ENCODE results near the gene CTSV.
"Not testable (repeated sequence)": the region's sequence is repeated elsewhere in the genome, so short reads cannot be mapped to it uniquely, and the experiment has no call there.

The CTSV gene

DNA sequence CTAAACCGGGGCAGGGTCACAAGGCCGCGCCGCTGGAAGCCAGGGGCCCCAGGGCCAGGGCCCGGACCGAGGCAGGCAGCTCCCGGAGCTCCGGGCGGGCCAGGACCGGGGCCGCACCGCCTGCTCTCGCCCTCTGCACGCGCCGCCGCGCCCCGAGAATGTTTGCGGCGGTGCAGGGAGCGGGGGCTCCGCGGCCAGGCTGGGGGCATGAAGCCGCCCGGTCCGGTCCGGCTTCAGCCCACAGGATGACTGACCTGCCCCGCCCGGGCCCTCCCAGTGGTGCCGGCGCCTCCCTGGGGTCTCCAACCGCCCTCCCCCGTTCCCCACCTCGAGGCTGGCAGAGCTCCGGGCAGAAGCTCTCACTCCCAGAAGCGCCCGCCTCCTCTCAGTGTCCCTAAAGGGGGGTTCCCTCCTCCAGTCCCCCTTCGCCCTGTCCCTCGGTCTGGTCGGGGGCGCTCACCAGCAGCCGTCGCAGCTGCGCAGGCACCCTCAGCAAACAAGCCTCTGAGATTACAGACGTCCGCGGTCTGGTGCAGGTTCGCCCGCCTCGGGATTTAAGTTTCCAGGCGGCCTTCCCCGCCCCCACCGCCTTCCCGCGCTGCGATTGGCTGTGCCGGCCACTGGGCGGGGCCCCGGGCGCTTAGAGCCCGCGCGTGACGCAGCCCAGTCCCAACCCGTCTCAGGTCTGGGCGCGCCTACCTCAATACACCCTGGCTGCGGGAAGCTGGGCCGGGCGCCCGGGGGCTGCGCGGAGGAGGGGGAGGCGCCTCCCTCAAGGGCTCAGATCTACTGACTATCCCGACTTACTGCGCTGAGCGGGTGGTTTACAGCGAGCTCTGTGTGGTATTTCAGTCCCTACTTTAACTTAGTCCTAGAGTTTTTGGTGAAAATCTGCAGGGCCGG lies at the start of gene CTSV:
Gene CTSV (minus strand): TSS at position 532 of the 903 bp plus-strand sequence. CDS start 1,099 bp downstream, outside the sequence.
- DNase-seq, result peak; percentile 95
- in situ Hi-C loops (cut with MboI; ENCODE audit: low pct_unique_long_range_greater_than_20kb, low sequenced_read_pairs), result no loop called here

DNA sequence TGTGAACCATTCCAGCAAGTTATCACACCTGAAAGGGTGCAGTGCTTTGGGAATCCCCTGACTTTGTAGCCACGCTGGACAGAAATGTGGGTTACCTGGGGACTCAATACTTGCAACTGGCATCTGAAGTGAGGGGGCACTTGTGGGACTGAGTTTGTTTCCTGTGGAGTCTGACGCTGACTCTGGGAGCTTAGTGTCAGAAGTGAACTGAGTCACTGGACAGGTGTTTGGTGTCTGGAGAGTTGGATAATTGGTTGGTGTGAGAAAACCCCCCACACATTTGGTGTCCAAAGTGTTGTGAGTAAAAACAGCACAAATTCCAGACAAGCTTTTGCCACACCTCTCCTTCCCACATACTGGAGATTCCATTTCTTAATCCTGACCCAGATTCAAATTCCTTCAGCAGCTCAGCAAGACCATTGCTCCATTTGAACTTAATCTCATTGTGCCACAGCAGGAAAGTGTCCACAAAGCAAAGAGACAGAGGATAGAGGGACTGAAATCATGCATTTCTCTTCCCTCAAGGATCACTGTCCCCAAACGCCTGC lies 48.8 kb upstream of the CTSV start:
- in situ Hi-C loops (cut with MboI; ENCODE audit: low pct_unique_long_range_greater_than_20kb, low sequenced_read_pairs); DNase-seq: not testable (repeated sequence)

DNA sequence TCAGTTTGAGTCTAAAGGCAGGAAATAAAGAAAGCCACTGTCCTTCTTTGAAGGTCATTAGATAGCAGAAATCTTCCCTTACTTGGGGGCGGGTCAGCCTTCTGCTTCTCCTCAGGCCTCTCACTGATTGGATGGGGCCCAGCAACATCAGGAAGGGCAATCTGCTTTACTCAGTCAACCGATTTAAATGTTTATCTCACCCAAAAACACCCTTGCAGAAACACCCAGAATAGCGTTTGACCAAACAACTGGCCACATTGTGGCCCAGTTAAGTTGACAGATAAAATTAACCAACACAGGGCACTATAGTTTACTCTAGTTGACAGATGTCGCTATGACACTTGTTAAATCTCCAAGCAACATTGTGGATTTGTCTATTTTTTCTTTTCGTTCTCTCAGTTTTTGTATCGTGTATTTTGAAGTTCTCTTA lies 45.6 kb upstream of the CTSV start:
- in situ Hi-C loops (cut with MboI; ENCODE audit: low pct_unique_long_range_greater_than_20kb, low sequenced_read_pairs); DNase-seq: not testable (repeated sequence)

DNA sequence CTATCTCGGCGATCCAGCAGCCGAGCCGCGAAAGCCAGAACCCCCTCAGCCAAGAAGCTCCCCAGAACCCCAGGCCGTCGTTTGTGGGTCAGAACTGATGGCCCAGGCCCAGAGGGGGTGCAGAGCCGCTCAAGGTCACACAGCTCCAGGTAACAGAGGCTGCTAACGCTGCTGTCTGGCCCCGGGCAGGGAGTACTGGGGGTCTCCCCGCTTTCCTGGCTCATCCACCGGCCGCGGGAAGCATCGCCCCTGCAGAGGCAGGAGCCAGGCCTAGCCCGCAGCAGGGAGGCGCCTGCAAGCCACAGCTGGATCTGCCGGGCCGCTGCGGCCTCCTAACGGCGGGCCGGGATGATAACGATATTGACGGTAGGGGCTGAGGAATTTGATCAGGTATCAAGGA lies 39.4 kb upstream of the CTSV start:
- no peak for DNase-seq
- in situ Hi-C loops (cut with MboI; ENCODE audit: low pct_unique_long_range_greater_than_20kb, low sequenced_read_pairs), result no loop called here

DNA sequence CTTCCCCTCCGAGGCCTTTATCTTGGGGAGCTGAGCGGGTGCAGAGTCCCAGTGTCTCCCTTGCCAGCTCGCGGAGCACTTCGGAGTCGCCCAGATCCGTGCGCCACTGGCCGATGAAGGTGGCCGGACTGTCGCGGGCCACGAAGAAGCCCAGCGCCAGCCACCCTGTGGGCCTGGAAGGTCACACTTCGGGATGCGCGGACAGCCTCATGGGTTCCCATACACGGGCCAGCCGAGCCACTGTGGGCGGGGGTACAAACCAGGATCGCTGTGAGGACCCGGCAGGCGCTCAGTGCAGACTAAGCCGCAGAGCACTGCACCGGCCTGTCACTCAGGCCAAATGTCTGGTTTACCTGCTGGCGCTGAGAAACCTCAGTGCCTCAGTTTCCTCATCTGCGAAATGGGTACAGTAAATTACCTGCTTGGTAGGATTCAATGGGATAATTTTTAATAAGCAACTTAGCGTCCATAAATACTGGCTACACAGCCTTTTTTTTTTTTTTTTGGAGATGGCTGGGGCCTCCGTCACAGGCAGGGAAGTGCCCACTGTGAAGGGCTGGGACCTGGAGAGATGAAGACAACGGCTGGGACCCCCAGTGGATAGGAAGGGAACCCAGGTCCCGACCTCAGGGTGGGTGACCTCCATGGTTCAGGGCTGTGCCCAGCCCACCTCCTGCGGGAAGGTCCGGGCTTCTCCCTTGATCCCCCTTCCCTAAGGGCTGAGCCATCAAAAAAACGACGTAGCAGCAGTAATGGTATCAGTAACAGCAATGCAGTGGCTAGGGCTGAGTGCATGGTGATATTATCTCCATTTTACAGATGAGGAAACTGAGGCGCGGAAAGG lies 38.7 kb upstream of the CTSV start:
- no peak for DNase-seq
- in situ Hi-C loops (cut with MboI; ENCODE audit: low pct_unique_long_range_greater_than_20kb, low sequenced_read_pairs), result no loop called here

DNA sequence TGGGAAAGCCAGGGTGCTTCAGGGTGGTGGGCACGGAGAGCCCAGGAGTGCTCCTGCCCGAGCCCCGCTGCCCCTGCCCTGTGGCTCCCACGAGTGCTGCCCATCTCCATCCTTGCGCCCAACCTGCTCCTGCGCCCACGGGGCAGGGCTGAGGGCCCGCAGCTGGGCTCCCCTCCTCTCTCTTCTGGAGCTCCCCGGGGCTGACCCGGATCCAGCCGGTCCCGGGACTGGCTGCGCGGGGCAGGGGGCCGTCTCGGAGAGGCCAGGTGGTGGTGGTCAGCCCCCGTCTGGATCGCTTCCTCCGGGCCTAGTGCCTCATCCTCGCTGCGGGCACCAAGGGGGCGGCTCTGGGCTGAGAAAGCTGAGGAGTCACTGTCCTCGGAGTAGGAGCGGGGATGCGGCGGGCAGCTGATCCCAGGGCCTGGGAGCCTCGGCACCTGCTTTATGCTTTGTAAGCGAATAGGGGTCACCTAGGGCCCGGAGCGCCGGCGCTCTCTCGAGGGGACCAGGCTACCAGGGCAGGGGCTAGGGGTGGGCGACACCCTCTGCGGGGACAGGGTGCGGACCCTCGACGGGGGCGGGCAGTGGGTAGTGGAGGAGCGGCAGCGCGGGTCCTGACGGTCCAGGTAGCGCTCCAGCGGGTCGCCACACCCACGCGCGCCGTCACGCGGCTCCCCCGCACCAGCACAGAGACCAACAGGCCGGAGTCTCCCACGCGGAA lies 37.9 kb upstream of the CTSV start:
- in situ Hi-C loops (cut with MboI; ENCODE audit: low pct_unique_long_range_greater_than_20kb, low sequenced_read_pairs), result not testable (repeated sequence)

DNA sequence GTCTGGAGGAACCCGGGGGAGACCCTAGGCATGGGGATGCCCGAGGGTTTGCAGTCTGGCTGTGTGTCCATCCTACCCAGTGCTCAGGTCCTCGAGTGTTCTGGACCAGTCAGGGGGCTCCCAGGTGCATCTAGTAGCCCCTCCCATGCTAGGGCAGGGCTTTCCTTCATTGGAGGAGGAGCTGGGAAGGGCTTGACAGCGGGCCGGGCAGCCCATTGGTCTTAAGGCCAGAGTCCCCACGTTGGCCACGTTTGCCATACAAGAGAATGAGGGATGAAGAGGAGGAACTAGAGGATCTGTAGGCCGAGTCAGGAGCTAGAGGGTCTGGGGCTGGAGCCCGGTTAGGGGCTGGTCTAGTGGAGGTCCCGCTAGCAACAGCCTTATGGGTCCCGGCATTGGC lies 37.3 kb upstream of the CTSV start:
- no peak for DNase-seq

More for the DNA sequence above, 37.9 kb upstream of the CTSV start:
- DNase-seq, result not testable (repeated sequence)

DNA sequence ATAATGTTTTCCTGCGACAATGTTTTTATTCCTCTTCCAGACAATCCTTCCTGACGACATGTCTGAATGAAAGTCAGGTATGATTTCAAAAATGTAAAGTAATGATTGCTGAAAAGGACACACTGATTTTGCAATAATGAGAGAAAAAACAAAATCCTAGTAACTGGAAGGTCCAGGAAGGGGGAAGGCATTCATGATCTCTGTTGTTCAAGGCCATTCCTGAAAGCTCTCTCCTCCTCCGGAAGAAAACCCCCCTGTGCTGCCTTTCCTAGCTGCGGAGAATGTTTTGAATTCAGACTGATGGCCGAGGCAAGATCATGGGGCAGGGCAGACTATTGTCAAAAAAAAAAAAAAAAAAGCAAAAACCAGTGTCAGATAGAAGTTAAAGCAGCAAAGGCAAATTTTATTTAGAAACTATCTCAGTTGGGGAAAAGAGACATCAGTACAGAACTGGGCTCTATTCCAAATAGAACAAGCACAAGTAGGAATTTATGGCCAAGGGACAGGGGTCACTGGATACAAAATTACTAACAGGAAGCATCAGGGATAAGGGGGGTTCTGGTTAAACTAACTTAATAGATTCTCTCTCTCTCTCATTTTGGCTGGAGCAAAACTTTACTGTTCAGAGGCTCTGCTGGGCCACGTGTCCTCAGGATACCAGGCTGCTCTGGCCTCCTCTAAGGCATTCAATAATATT lies 36.5 kb upstream of the CTSV start:
- DNase-seq, result no peak
- in situ Hi-C loops (cut with MboI; ENCODE audit: low pct_unique_long_range_greater_than_20kb, low sequenced_read_pairs), result no loop called here

More for the DNA sequence above, 37.3 kb upstream of the CTSV start:
- in situ Hi-C loops (cut with MboI; ENCODE audit: low pct_unique_long_range_greater_than_20kb, low sequenced_read_pairs), result no loop called here

DNA sequence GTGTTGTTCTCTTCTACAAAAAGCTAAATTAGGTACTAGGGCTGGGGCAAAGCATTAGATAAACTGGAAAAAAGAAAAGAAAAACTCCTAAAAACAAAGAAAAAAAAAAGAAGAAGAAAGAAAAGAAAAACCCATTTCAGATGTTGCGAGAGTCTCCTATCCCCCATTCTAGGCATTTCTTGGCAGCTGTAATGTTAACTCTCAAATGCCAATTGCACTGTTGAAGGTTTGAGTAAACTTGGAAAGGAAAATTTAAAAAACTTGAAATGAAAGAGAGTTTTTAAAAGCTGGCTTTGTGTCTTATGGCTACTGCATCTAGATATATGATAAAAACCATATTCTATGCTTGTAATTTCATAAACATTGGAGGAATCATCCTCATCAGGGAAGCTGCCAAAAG lies 34.6 kb upstream of the CTSV start:
- in situ Hi-C loops (cut with MboI; ENCODE audit: low pct_unique_long_range_greater_than_20kb, low sequenced_read_pairs), result no loop called here
- no peak for DNase-seq

DNA sequence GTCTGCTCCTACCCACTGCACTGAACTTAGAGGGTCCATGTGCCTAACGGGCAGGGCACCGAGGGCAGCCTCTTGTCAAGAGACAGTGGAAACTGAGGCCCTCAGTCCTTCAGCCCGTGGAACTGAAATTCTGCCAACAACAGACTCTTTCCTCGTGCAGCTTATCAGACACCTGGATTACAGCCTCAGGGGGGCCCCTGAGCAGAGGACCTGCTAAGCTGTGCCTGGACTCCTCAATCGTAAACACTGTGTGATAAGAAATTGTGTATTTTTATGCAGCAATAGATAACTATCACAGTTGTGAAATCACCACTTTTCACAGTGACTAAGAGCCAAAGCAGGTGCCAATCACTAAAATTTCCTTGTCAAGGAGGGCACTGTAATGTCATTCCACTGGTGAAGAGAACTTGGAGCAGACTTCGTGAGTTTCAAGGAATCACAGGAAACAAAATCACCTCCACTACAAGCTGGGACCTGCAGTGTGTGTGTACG lies 33.4 kb upstream of the CTSV start:
- in situ Hi-C loops (cut with MboI; ENCODE audit: low pct_unique_long_range_greater_than_20kb, low sequenced_read_pairs), result no loop called here
- no peak for DNase-seq

DNA sequence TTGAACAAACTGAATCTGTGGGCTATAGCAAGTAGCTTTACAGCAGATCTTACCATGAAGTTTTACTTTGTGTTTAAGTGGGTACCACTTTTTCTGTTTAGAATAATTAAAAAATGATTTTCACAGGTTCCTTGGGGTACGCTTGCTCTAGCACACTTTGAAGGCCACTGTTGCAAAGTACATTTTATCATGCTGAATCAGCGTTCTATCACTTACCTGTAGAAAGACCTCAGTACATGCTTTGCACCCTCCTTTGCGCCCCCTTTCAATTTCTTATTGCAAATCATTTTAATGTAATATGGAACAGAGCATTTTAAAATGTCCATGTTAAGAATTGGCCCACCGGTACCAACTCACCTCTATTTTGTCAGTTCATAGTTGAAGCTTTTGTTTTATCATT lies 31.4 kb upstream of the CTSV start:
- DNase-seq; in situ Hi-C loops (cut with MboI; ENCODE audit: low pct_unique_long_range_greater_than_20kb, low sequenced_read_pairs): not testable (repeated sequence)

DNA sequence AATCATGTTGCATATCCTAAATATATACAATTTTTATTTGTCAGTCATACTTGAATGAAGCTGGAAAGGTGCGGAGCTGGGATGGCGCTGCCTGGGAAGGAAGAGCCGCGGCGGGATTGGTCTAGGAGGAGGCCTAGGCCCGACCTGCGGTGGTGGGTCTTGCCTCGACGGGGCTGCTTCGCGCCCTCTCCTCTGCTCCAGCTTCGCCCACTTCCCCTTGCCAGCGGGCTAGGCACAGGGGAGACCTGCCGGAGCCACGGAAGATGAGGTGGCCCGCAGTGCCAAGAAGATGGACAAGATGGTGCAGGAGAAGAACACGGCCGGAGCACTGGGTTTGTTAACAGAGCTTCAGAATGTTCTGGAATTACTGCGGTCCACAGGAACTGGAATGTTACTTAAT lies 28.5 kb upstream of the CTSV start:
- no peak for DNase-seq
- in situ Hi-C loops (cut with MboI; ENCODE audit: low pct_unique_long_range_greater_than_20kb, low sequenced_read_pairs), result no loop called here

DNA sequence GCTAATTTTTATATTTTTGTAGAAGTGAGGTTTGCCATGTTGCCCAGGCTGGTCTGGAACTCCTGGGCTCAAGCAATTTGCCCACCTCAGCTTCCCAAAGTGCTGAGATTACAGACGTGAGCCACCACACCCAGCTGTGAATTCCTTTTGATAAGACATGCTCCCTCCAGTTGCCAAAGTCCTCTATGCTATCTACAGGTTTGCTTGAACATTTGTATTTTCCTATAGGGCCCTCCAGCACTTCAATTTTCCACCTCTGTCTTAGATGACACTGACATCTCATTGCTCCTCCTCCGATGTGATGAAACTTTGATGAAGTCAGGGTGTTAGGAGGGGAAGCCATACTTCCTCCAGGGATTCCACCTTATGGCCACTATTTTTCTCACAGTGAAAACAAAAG lies 25.2 kb upstream of the CTSV start:
- in situ Hi-C loops (cut with MboI; ENCODE audit: low pct_unique_long_range_greater_than_20kb, low sequenced_read_pairs), result no loop called here
- no peak for DNase-seq

DNA sequence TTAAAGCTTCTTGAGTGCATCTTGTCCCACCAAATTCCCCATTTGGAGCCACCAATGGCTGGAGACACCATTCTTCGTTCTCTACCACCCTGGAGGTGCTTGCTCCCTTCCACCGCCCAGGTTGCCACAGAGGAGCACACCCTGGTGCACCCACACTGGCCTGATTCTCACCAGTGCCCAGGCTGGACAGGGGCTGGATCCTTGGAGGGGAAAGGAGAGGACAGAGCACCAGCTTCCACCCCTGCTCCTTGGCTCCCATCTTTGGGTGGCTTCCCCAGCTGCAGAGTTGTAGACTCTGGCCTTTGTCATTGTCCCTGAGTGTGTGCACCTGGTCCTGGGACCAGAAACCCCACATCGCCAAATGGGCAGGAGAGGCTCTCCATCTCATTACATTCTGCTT lies 21.9 kb upstream of the CTSV start:
- in situ Hi-C loops (cut with MboI; ENCODE audit: low pct_unique_long_range_greater_than_20kb, low sequenced_read_pairs), result no loop called here

DNA sequence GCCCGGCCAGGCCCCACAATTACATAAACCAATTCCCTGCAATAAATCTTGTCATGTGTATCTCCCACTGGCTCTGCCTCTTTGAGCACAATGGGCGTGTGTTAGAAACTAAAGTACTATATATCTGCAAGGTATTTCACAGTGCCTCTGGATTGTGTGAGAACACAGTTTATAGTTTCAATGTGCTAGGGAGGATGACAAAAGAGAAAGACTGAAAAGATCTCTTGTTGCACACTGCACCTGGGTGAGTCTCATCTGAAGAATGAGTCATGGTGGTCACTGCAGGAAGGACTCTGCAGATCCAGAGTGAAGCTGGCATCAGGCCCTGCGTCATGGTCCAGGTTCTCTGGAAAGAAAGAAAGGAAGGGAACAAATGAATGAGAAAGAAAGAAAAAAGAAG lies 20.7 kb upstream of the CTSV start:
- no peak for DNase-seq
- in situ Hi-C loops (cut with MboI; ENCODE audit: low pct_unique_long_range_greater_than_20kb, low sequenced_read_pairs), result no loop called here

More for the DNA sequence above, 21.9 kb upstream of the CTSV start:
- no peak for DNase-seq

DNA sequence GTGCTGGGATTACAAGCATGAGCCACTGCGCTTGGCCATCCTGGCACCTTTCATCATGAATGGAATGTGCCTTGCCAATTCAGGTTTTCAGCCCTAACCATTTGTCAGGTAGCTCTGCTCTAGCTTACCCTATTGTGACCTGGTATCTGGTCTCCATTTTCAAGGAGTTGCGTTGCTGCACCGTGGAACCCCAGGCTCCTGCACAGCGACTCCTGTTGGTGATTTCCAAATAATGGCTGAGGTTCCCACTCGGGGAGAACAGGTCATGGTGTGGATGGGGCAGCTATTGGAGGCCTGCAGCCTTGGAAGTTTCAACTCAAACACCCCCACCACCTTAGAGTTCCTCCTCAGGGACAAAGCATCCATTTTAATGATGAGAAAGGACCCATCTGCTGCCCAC lies 18.7 kb upstream of the CTSV start:
- DNase-seq, result no peak
- in situ Hi-C loops (cut with MboI; ENCODE audit: low pct_unique_long_range_greater_than_20kb, low sequenced_read_pairs), result no loop called here

DNA sequence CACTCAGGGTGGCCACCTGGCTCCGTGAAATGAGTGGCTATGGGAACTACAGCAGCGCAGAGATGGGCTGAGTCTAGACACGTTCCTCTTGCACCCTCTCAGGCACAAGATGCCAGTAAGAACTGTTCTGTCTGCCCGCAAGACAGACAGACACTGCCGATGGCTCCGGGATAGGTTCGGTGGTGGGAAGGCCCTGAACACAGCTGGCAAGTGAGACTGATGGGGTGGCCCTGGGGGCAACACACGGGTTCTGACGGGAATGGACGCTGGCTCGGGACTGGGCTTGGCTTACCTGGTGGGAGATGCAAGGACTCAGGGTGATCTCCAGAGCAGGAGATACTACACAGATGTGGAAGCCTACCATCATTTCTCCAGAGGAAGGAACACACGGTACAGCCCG lies 16.9 kb upstream of the CTSV start:
- DNase-seq; in situ Hi-C loops (cut with MboI; ENCODE audit: low pct_unique_long_range_greater_than_20kb, low sequenced_read_pairs): not testable (repeated sequence)

DNA sequence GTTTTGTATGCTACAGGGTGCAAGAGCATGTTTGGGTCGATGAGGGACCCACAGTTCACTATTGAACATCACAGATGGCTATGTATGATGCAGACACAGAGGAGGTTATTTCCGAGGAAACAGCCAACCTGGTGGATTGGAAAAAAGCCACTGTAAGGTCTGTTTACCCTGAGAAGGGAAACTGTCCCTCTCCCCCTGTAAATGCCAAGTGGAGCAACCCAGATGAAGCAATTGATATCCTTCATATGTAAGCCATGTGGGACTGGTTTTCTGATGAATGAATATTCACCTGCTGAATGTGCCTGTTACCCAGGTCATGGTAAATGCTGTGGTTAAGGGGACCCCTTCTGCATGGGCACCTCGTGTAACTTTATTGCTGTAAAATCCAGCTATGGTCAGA lies 14.8 kb upstream of the CTSV start:
- in situ Hi-C loops (cut with MboI; ENCODE audit: low pct_unique_long_range_greater_than_20kb, low sequenced_read_pairs), result no loop called here
- DNase-seq, result no peak
